Body of pancreas (tissue), 4 donors: ENCODE results near the gene PILRA.

ENCODE experiments used
- CTCF ChIP-seq, 7 experiments: fragments of 450-650 bp in 4 of 7; fragments of 200-600 bp in 3 of 7; sonication (generic) in 3 of 7; IDR thresholded peaks; one replicate each; pipeline ENCODE4 v1.5.1; 2016 to 2019; ENCODE audit warnings: antibody characterized with exemption in 7 of 7
- POLR2A ChIP-seq, 3 donors: fragments of 450-650 bp; IDR thresholded peaks; one replicate each; pipeline ENCODE4 v1.6.1; 2016; ENCODE audit warnings: antibody characterized with exemption in 3 of 3, mild to moderate bottlenecking in 2 of 3

- TF ChIP-seq CTCF (IDR thresholded peaks at IDR 0.05) (no peak), POLR2A (IDR thresholded peaks at IDR 0.05) (no peak)
These were observed 70.0 kb downstream of the PILRA start for GRCh38 chr7:100443096-100443840.
